ENCODE data around the gene ZBTB24. TPM values are rescaled to one million over a fixed set of nuclear protein-coding genes. Genes with fewer than 3 reads are reported as not detected.

The ZBTB24 gene
- total RNA-seq, 1 experiment from 2014 or later, result 11.5 TPM

- BruUV-seq (replicated peaks), result no TSS peak
- H3K36me3 Mint-ChIP-seq (ENCODE audit: insufficient read depth, unreplicated experiment), result no peaks in the 10 kb centered on the region
- H3K4me1 Mint-ChIP-seq (ENCODE audit: low read depth, unreplicated experiment), result peaks cover 5% of the 10 kb centered on the region
- DNase-seq, result no peak
- intact Hi-C loops (cut with micrococcal nuclease; ENCODE audit: unreplicated experiment), result no loop called here
- H3K9me3 Mint-ChIP-seq (ENCODE audit: low read depth, unreplicated experiment), result no peaks in the 10 kb centered on the region
- TF ChIP-seq CTCF (IDR thresholded peaks at IDR 0.05; ENCODE audit: unreplicated experiment), result no peak
- CTCF ChIA-PET, result no interaction called here
- no peak overlapping the region for H3K27ac Mint-ChIP-seq (ENCODE audit: unreplicated experiment)
- H3K27me3 Mint-ChIP-seq (ENCODE audit: unreplicated experiment), result no peaks in the 10 kb centered on the region
- no peak overlapping the region for H3K4me3 Mint-ChIP-seq (ENCODE audit: low read depth, unreplicated experiment)
Observed at GRCh38 chr6:109429496-109429895, 53.5 kb downstream of the ZBTB24 start.

GRCh38 chr6:109428889-109429477 is 54.0 kb downstream of the ZBTB24 start:
- H3K27me3 Mint-ChIP-seq (ENCODE audit: unreplicated experiment), result no peaks in the 10 kb centered on the region
- CTCF ChIA-PET, result interaction anchor here (0.5 kb wide), 1 partner anchor 13 kb away, joined by 3 read pairs; no protein-coding TSS in a partner anchor
- no peak overlapping the region for H3K27ac Mint-ChIP-seq (ENCODE audit: unreplicated experiment)
- no peaks in the 10 kb centered on the region for H3K36me3 Mint-ChIP-seq (ENCODE audit: insufficient read depth, unreplicated experiment)
- no TSS peak for BruUV-seq (replicated peaks)
- H3K4me3 Mint-ChIP-seq (ENCODE audit: low read depth, unreplicated experiment), result no peak overlapping the region
- H3K9me3 Mint-ChIP-seq (ENCODE audit: low read depth, unreplicated experiment), result no peaks in the 10 kb centered on the region
- TF ChIP-seq CTCF (IDR thresholded peaks at IDR 0.05; ENCODE audit: unreplicated experiment), result no peak
- DNase-seq, result no peak
- intact Hi-C loops (cut with micrococcal nuclease; ENCODE audit: unreplicated experiment), result no loop called here
- peaks cover 10% of the 10 kb centered on the region for H3K4me1 Mint-ChIP-seq (ENCODE audit: low read depth, unreplicated experiment)

- Mint-ChIP-seq H3K27me3 (ENCODE audit: unreplicated experiment) (no peaks in the 10 kb centered on the region), H3K27ac (ENCODE audit: unreplicated experiment) (no peak overlapping the region)
- CTCF ChIA-PET, result no interaction called here
Observed at GRCh38 chr6:109424946-109425345, 58.1 kb downstream of the ZBTB24 start.

GRCh38 chr6:109421184-109421583 is 61.8 kb downstream of the ZBTB24 start:
- CTCF ChIA-PET, result no interaction called here
- no peak for DNase-seq
- no peaks in the 10 kb centered on the region for H3K36me3 Mint-ChIP-seq (ENCODE audit: insufficient read depth, unreplicated experiment)
- intact Hi-C loops (cut with micrococcal nuclease; ENCODE audit: unreplicated experiment), result no loop called here
- peaks cover 16% of the 10 kb centered on the region for H3K4me1 Mint-ChIP-seq (ENCODE audit: low read depth, unreplicated experiment)
- BruUV-seq (replicated peaks), result no TSS peak
- H3K27me3 Mint-ChIP-seq (ENCODE audit: unreplicated experiment), result no peaks in the 10 kb centered on the region
- no peak overlapping the region for H3K27ac Mint-ChIP-seq (ENCODE audit: unreplicated experiment)
- no peaks in the 10 kb centered on the region for H3K9me3 Mint-ChIP-seq (ENCODE audit: low read depth, unreplicated experiment)
- H3K4me3 Mint-ChIP-seq (ENCODE audit: low read depth, unreplicated experiment), result no peak overlapping the region
- TF ChIP-seq CTCF (IDR thresholded peaks at IDR 0.05; ENCODE audit: unreplicated experiment), result no peak

More at GRCh38 chr6:109424946-109425345, 58.1 kb downstream of the ZBTB24 start:
- TF ChIP-seq CTCF (IDR thresholded peaks at IDR 0.05; ENCODE audit: unreplicated experiment), result no peak
- intact Hi-C loops (cut with micrococcal nuclease; ENCODE audit: unreplicated experiment), result no loop called here
- no peaks in the 10 kb centered on the region for H3K36me3 Mint-ChIP-seq (ENCODE audit: insufficient read depth, unreplicated experiment)
- H3K9me3 Mint-ChIP-seq (ENCODE audit: low read depth, unreplicated experiment), result no peaks in the 10 kb centered on the region
- no TSS peak for BruUV-seq (replicated peaks)
- peaks cover 16% of the 10 kb centered on the region for H3K4me1 Mint-ChIP-seq (ENCODE audit: low read depth, unreplicated experiment)
- H3K4me3 Mint-ChIP-seq (ENCODE audit: low read depth, unreplicated experiment), result no peak overlapping the region
- no peak for DNase-seq

Data from Calu3 (cell line).